Measurements from ENCODE around the gene FGF12. TPM values are rescaled to one million over a fixed set of nuclear protein-coding genes. Genes with fewer than 3 reads are reported as not detected.

FGF12 gene
- total and polyA plus RNA-seq, 2 experiments from 2014 or later, result 6.0 to 14.3 TPM

DNA sequence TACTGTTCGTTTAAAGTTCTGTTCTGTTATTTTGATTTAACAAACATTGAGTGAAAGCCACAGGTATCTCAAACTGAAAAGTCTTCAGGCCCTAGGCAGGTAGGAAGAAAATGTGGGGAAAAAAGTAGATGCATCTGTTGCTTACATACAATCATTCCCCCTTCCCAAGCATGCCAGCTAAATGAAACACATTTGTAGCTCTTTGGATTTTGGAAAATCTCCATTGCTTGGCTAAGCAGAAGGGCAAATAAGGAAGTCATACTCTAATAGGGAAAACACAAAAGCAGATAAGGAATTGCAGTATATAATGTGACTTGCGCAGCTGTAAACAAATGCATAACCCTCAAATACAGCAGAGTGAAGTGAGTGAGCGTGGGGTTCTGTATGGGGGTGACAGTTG is 375.9 kb downstream of the FGF12 start:
- Histone ChIP-seq H2AFZ (no peak overlapping the region), H3K27me3 (ENCODE audit: insufficient read depth) (no peaks in the 10 kb centered on the region), H3K27ac (ENCODE audit: low read depth) (no peak overlapping the region), H3K4me2 (no peak overlapping the region), H3K4me3 (no peak overlapping the region), H3K79me2 (replicated peaks; ENCODE audit: insufficient read depth) (no peaks in the 10 kb centered on the region), H3K9me2 (ENCODE audit: insufficient read depth) (no peaks in the 10 kb centered on the region), H4K20me1 (replicated peaks; ENCODE audit: insufficient read depth) (no peaks in the 10 kb centered on the region), H3K4me1 (ENCODE audit: insufficient read depth) (peaks cover 12% of the 10 kb centered on the region; the same call in 1 of the 2 replicates), H3K36me3 (ENCODE audit: insufficient read depth) (no peaks in the 10 kb centered on the region), H3F3A (replicated peaks; ENCODE audit: low read depth) (no peaks in the 10 kb centered on the region)
- Mint-ChIP-seq H3K27ac (no peak overlapping the region), H3K9me3 (no peaks in the 10 kb centered on the region), H3K27me3 (ENCODE audit: insufficient read depth, low read depth, poor library complexity) (no peaks in the 10 kb centered on the region), H3K4me3 (no peak overlapping the region), H3K36me3 (ENCODE audit: low read depth) (no peaks in the 10 kb centered on the region), H3K4me1 (peaks cover 15% of the 10 kb centered on the region)
- TF ChIP-seq EZH2phosphoT487 (IDR thresholded peaks at IDR 0.05; ENCODE audit: unreplicated experiment) (no peak), STAT1 (IDR thresholded peaks at IDR 0.05; ENCODE audit: unreplicated experiment) (no peak), NANOG (IDR thresholded peaks at IDR 0.05; ENCODE audit: borderline replicate concordance) (no peak), POLR2AphosphoS5 (IDR thresholded peaks at IDR 0.05; ENCODE audit: low read depth) (no peak), CREB1 (CRISPR knock-in tag; IDR thresholded peaks at IDR 0.05; ENCODE audit: low read depth) (no peak), JUNB (IDR thresholded peaks at IDR 0.05; ENCODE audit: unreplicated experiment) (no peak), EZH2 (IDR thresholded peaks at IDR 0.05; ENCODE audit: low read depth, unreplicated experiment) (no peak), ZNF114 (CRISPR knock-in tag; IDR thresholded peaks at IDR 0.05) (no peak), ZNF331 (CRISPR knock-in tag; IDR thresholded peaks at IDR 0.05; ENCODE audit: low read depth) (no peak), REST (IDR thresholded peaks at IDR 0.05; ENCODE audit: unreplicated experiment) (no peak), ZNF462 (CRISPR knock-in tag; IDR thresholded peaks at IDR 0.05) (no peak)
- TF ChIP-seq, protein P1, sequence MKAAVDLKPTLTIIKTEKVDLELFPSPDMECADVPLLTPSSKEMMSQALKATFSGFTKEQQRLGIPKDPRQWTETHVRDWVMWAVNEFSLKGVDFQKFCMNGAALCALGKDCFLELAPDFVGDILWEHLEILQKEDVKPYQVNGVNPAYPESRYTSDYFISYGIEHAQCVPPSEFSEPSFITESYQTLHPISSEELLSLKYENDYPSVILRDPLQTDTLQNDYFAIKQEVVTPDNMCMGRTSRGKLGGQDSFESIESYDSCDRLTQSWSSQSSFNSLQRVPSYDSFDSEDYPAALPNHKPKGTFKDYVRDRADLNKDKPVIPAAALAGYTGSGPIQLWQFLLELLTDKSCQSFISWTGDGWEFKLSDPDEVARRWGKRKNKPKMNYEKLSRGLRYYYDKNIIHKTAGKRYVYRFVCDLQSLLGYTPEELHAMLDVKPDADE (IDR thresholded peaks at IDR 0.05), result no peak
- no peak for DNase-seq (ENCODE audit: low spot score)
- no peak for ATAC-seq
